A549 (cell line): ENCODE results near the gene ZBTB43. TPM values are rescaled to one million over a fixed set of nuclear protein-coding genes. Genes with fewer than 3 reads are reported as not detected.

Experiments used
- EP300 ChIP-seq, 2 experiments: fragments of >200 bp; sonication (Bioruptor Twin); formaldehyde crosslinking; IDR thresholded peaks; 2 replicates in 1 of 2; 3 replicates in 1 of 2; pipeline ENCODE4 v1.6.1; 2016 to 2017
- FOSL2 ChIP-seq, 2 experiments: fragments of 450-650 bp in 1 of 2; fragments of >200 bp in 1 of 2; sonication (Bioruptor Twin) in 1 of 2; formaldehyde crosslinking; IDR thresholded peaks; 2 replicates each; pipeline versions ENCODE4 v1.5.0 to v1.6.1; 2016 to 2020; ENCODE audit warnings: mild to moderate bottlenecking in 1 of 2, moderate library complexity in 1 of 2
- HEYL ChIP-seq: fragments of 250-450 bp; sonication (Bioruptor Pico); IDR thresholded peaks from 2 replicates; pipeline ENCODE4 v1.8.0; 2021; ENCODE audit warnings: mild to moderate bottlenecking, moderate library complexity
- HOXB13 ChIP-seq: fragments of 250-450 bp; sonication (Bioruptor Pico); IDR thresholded peaks from 2 replicates; pipeline ENCODE4 v1.5.0; 2020; ENCODE audit warnings: low read depth, mild to moderate bottlenecking, moderate library complexity
- polyA plus RNA-seq, 4 experiments: library from polyadenylated mRNA; depleted of rRNA in 3 of 4; stranded (reverse); fragments of >200 nt; fragmentation: RNase III in 1 of 4; extraction: RNeasy Plus Mini Kit Qiagen cat#74134 plus additional on column Dnase treatment in 1 of 4; gene quantifications; 2 replicates in 3 of 4; 3 replicates in 1 of 4; pipeline ENCODE4 v1.2.3, GENCODE V29; 2011 to 2017
- TF ChIP-seq, protein P1 (sequence below): fragments of 250-450 bp; sonication (Bioruptor Pico); IDR thresholded peaks from 2 replicates; pipeline ENCODE4 v1.5.0; 2020; ENCODE audit warnings: low read depth, mild to moderate bottlenecking, moderate library complexity

Gene ZBTB43
- polyA plus RNA-seq, 2 of the 4 experiments (the other 2 are of a cell fraction), result 7.7 to 11.7 TPM

GRCh38 chr9:126886897-126887296 is 82.1 kb downstream of the ZBTB43 start (continued):
- no peak for TF ChIP-seq FOSL2 (IDR thresholded peaks at IDR 0.05)
- no peak for TF ChIP-seq FOSL2 (CRISPR knock-in tag; IDR thresholded peaks at IDR 0.05)
- TF ChIP-seq, protein P1, sequence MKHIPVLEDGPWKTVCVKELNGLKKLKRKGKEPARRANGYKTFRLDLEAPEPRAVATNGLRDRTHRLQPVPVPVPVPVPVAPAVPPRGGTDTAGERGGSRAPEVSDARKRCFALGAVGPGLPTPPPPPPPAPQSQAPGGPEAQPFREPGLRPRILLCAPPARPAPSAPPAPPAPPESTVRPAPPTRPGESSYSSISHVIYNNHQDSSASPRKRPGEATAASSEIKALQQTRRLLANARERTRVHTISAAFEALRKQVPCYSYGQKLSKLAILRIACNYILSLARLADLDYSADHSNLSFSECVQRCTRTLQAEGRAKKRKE, result no peak
- no peak for TF ChIP-seq HOXB13 (CRISPR knock-in tag)
- no peak for TF ChIP-seq EP300 (IDR thresholded peaks at IDR 0.05)
- TF ChIP-seq HEYL (CRISPR knock-in tag), result no peak

Other genes with a start within 250 kb of the ZBTB43 start
- 0.41 and 0.48 TPM in 2 replicates for gene LMX1B, start 191.1 kb upstream of the ZBTB43 start, polyA plus RNA-seq (2011; rRNA removed)
- gene LMX1B, start 191.1 kb upstream of the ZBTB43 start, polyA plus RNA-seq (2017; fragmentation: RNase III; extraction: RNeasy Plus Mini Kit Qiagen cat#74134 plus additional on column Dnase treatment), result 0.56 to 0.98 TPM (median 0.57 TPM) in 3 replicates
- gene ZBTB34, start 55.6 kb downstream of the ZBTB43 start, polyA plus RNA-seq (2011; rRNA removed), result 6.4 and 6.6 TPM in 2 replicates
- 3.5 to 4.1 TPM (median 4.0 TPM) in 3 replicates for gene ZBTB34, start 55.6 kb downstream of the ZBTB43 start, polyA plus RNA-seq (2017; fragmentation: RNase III; extraction: RNeasy Plus Mini Kit Qiagen cat#74134 plus additional on column Dnase treatment)
- 7.9 and 8.1 TPM in 2 replicates for gene RALGPS1, start 109.7 kb downstream of the ZBTB43 start, polyA plus RNA-seq (2011; rRNA removed)
- gene RALGPS1, start 109.7 kb downstream of the ZBTB43 start, polyA plus RNA-seq (2017; fragmentation: RNase III; extraction: RNeasy Plus Mini Kit Qiagen cat#74134 plus additional on column Dnase treatment), result 3.0 to 5.0 TPM (median 3.9 TPM) in 3 replicates